ENCODE measurements around the gene ALDOA.
"Not testable (repeated sequence)": the region's sequence is repeated elsewhere in the genome, so short reads cannot be mapped to it uniquely, and the experiment has no call there.

The ALDOA gene

DNA sequence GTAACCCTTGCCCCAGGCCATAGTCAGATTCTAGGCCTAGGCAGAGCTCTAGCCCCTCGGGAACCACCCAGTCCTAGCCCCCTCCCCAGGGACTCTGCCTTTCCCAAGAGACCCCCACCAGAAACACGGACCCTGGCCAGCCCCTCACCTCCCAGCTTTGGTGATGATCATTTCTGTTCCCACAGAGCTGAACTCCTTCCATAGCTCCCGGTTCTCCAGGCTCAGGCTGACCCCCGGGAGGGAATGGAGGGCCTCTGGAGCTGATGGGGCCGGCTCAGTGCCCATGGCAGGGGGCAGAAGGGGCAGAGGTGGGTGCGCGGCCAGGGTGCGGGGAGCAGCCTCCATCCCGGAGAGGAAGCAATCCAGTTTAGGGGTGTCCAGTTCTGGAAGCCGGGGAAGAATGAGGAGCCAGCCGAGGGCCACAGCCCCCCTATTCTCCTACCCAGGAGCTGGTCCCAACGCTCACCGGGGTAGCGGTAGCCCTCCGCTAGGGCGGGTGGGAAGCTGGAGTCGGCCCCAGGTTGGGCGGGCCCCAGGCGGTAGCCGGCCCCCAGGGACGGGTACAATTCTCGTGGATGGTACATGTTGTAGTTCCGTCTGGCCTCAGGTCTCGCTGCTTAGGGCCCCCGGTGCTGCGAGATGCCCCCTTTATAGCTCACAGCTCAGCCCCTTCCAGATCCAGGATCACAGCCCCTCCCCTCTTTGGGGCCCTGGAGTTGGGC is 25.2 kb downstream of the ALDOA start:
- no peak for DNase-seq (ENCODE audit: low read depth)

DNA sequence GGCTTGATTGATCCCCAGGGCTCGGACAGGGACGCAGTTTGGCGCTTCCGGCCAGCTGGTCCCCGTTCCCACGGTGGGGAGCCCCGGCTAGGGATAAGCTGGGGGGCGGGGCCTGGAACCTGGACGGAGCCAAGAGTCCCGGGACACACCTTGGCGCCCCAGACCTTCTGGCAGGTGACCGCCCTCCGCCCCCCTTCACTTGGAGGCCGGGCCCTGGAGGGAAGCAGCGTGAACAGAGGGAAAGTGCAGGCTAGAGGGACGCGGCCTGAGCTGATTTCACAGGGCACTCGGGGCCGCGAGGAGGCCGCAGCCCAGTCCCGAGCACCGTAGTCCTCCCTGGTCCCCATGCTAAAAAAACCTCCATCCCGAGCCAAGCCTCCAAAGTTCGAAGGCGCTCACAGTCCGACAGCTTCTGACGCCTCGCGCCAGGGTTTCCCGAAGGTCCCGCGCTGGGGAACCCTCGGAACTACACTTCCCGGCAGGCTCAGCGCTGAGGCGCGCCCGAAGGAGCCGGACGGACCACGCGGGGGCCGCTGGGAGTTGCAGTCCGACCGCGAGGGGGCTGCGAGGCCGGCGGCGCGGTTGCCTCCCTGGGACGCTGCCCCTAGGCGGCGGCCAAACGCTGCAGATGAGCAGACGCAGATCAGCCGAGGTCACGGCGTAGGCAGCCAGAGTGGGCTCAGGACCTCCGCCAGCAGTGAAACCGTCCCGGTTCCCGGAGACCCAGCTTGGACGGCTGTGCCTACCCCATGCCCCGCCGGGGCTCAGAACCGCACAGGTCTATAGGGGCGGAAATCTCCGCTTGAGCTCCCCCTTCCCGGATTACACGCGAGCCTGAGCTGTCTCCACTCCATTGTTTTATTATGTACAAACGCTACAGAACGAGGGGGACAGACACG is 26.2 kb downstream of the ALDOA start, which contains the start of gene TBX6:
Gene TBX6 (minus strand): TSS at position 451 of the 899 bp plus-strand sequence. CDS start 731 bp downstream, outside the sequence.
- DNase-seq (ENCODE audit: low read depth), result peak; percentile 75

DNA sequence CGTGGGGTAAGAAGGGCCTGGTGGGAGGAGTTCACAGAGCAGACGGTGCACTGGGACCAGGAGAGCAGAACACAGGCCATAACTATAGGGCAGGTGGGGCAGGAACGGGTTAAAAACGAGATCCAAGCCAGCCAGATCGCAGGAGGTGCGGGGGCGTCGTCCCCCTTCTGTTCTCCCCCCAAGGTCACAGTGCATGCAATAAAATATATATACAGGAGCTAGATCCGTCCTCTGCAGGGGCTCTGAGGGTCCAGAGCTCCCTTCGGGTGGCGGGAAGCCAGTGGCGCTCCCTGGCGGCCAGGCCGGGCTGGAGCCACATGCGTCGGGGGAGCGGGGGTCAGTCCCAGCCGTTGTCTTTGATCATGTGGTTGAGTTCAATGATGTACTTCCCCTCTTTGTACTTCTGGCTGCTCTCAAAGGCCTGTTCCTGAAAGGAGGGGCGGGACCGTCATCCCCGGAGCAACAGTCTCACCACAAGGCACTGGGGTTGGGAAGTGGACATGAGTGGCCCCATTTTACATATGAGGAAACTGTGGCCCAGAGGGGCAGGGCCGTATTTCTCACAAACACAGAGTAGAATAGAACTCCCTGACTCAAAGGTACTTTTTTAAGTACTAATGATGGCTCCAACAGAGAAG is 26.9 kb downstream of the ALDOA start:
- no peak for DNase-seq (ENCODE audit: low read depth)

DNA sequence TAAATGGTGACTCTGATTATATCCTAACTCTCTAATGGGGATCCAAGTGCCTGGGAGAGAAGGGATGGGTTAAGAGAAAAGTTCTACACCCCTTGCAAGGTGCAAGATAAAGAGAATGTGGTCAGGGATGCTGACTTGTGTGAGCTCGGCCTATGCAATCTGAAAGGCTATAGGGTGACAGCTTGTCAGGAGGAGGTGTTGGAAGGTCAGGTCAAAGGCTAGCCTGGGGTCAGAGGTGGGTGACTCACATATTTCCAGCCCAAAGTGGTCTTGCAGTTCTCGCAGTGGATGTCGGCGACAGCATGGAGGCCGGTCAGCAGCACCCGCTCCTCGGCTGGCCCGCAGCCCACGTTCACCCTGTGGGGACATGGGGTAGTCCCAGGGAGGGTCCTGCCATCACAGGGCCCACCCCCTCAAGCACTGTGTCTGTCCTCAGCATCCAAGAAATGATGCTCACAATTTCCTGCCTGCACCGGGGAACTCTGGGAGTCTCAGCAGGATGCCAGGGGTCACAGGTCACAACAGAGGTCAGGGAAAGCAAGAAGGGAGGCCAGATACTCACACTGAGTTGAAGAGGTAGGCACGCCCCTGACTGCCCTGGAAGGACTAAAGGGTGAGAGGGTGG is 29.1 kb downstream of the ALDOA start:
- DNase-seq (ENCODE audit: low read depth), result no peak

DNA sequence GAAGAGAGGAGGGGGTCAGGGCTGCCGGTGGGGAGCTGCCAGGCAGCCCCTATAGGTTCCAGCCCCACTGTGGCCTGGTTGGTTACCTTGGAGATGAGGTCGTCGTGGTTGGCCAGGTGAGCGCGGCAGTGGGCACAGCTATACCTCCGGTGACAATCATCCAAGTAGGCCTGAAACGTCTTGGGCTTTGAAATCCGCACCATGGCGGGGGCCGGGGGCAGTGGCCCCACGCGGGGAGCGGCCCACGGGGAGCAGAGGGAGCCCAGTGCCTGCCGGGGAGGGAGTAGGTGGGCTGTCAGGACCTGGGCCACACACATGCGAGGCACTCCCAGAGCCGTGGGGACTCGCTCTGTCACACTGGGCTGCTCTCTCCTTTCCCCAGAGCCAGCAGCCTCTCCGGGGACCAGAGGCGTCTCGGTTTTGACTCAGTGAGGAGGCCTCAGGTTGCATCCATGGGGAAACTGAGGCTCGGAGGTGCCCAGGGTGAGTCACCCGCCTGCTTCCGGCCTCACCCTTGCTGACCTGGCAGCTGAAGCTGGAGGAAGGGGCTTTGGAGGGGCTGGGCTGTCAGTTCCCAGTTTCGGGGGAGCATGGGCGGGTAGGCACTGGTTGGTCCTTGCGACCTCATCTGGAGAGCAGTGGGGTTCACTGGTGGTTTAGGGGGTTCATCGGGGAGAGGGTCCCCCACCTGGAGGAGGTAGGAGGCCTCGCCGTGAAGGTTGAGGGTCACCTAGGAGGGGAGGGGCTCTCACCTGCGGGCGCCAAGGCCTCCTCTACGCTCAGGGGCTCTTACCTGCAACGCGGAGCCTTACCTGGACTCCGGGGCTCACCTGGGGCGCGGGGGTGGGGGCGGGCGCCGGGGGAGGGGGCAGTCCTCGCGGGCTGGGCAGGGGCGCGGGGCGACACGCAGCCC is 29.9 kb downstream of the ALDOA start:
- DNase-seq (ENCODE audit: low read depth), result no peak

DNA sequence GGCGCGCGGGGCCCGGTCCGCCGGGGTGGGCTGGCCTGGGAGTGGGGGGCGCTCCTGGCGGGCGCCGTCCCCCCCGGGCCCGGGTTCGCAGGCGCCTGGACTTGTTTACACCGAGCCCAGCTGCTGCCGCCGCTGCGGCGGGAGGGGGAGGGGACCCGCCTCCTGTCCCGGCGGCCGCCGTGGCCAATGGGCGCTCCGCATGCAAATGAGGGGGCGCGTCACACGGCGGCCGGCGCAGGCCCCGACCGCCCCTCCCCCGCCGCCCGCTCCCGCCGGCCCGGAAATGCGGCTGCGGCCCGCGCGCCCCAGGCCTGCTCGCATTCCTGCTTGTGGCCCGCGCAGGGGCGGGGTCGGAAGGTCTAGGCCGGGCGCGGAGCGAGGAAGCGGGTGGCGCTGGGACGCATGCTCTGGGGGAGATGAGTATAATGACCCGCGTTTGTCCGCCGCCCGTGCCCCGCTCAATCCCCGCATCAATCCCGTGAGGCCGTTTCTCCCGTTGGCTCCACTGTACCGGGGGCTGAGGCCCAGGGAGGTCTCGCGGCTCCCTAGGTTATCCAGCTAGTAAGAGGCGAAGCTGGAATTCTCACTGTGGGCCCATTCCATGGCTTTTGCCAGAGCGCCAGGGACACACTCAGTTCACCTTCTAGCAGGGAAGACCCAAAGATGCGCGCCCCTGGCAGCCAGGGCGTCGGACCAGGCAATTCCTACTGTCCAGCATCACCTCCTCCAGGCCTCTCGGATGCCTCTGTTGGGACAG is 30.7 kb downstream of the ALDOA start, which contains the start of gene YPEL3:
Gene YPEL3 (minus strand): TSS at position 109 of the 757 bp plus-strand sequence. CDS start 731 bp downstream, outside the sequence.
- peak; percentile 74 for DNase-seq (ENCODE audit: low read depth)

DNA sequence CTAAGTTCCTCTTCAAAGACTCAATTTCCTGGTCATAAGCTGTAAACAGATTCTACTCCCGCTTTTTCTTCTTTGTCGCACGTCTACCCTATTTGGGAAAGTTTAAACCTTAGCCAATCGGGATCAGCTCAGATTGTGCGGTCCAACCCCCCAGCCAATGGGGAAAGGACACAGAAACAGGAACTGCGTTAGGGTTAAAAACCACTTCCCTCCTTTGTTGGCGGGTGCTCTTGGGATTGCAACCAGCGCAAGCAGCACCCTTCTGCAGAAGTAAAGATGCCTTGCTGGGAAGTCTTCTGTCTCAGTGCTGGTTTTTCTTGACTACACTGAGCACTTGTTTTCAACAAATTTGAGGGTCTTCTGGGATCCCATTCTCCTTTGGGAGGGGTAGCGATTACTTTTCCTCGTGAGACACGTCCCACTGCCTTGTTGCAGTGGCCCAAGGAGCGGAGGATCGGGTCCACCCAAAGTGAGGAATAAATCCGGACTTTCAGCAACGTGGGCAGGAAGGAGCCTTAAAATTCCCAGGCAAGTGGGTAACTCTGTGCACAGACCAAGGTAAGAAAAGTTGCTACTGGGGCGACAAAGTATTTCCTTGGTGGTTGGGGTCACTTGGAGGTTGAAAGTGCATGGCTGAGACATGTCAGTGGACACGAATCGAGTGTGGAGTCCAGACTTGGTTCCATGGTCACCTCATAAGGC is 31.5 kb downstream of the ALDOA start:
- no peak for DNase-seq (ENCODE audit: low read depth)

DNA sequence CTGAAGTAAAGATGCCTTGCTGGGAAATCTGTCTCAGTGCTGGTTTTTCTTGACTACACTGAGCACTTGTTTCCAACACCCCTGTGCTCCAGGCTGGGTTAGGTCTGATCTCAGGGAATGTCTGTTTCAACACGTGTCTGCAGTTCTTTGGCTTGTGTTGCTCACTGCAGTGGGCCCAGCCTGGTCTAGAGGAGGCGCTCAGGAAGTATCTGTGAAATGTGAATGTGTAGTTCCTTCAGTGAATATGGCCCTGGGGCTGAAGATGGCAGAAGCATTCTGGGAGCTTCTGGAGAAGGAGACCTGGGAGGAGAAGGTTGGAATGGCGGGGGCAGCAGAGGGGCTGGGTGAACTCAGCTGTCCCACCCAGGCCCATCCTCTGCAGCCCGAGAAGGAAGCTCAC is 38.5 kb downstream of the ALDOA start:
- DNase-seq (ENCODE audit: low read depth), result no peak

DNA sequence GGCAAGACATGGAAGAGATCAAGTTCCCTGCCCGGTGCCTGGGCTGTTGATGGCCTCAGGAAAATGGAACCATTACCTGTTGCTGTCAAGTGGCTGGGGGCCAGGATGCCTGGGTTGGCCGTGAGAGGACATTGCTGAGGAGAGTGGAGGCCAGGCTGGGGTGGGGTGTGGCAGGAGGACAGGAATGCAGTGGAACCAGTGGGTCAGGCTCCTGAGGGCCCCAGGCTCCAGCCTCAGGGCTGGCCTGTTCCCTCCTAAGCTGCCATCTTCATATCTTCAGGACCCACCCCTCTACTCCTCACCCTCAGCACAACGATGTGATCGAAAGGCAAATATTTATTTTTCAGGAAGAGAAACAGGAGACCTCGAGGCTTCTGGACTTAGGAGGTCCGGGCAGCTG is 38.9 kb downstream of the ALDOA start:
- no peak for DNase-seq (ENCODE audit: low read depth)

DNA sequence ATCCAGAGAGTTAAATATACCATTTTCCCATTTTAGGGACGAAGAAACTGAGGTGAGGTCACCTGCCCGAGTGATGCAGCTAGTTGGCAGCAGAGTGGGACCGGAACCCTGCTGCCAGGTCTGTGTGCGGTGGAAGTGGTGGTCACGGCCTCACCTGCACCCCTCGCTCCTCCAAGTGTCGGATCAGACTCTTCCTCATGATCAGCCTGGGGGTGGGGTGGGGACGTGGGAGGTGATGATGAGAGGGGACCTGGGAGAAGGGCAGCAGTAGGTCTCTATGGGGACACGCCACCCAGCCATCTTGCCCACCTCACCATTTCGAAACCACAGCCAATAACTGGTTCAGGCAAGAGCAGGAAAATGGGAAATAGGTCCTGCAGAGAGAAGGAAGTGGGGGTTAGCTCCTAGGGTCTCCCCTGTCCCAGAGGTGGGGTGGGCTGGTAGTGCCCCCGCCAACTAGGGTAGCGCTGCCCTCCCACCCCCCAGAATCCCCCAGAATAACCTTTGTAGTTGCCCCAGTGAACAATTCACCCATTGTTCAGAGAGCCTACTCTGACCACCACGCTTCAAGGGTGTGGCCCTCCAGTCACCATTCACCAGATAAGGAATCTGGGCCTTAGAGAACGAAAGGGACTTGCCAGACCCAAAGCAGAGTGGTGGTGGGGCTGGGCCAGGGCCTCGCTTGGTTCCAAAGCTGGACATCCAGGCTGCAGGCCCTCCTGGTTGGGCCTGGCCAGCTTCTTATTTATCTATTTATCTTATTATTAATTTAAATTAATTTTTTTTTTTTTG is 42.7 kb downstream of the ALDOA start:
- no peak for DNase-seq (ENCODE audit: low read depth)

DNA sequence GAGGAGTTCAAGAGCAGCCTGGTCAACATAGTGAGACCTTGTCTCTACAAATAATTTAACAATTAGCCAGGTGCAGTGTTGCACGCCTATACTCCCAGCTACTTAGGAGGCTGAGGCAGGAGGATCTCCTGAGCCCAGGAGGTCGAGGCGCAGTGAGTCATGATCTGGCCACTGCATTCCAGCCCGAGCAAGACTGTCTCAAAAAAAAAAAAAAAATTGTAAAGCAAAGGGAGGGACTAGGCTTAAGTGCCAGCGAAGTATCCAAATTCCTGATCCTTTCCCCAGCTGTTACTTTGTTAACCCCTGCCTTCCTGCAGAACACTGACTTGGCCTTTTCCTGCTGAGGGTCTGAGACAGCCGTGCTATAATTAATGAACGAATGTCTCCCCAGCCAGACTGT is 45.1 kb downstream of the ALDOA start:
- no peak for DNase-seq (ENCODE audit: low read depth)

DNA sequence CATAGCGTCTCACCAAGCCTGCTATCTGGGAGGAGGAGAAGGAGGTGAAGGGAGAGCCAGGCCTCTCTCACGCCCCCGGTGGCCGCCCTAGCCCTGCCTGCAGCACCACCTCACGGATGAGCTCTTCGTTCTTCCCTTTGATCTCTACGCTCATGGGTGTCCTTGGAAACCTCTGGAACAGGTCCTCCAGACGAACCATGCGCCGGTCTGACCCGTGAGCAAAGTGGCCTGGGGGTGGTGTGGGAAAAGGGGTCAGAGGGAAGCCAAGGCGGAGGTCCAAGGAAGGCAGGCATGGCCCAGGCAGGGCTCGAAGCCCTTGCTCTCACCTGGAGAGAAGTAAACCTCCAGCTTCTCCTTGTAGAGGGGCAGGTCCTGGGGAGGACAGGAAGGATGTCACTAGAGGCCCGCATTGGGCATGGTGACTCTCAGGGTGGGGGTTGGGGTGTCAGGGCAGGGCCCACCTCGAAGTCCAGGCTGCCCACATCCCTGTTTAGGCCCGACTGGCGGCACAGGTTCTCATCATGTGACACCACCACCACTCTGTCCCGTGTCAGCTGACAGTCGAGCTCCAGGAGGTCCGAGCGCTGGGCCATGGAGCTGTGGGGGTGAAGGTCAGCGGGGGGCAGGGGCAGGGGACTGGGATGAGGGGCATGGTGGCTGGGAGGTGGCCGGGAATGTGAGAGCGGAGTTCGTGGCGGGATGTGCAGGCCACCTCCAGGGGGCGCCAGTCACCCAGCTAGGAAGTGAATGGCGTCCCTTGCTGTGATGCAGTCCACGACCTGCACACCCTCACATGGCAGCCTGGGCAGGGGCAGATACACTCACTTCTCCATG is 46.9 kb downstream of the ALDOA start:
- no peak for DNase-seq (ENCODE audit: low read depth)

DNA sequence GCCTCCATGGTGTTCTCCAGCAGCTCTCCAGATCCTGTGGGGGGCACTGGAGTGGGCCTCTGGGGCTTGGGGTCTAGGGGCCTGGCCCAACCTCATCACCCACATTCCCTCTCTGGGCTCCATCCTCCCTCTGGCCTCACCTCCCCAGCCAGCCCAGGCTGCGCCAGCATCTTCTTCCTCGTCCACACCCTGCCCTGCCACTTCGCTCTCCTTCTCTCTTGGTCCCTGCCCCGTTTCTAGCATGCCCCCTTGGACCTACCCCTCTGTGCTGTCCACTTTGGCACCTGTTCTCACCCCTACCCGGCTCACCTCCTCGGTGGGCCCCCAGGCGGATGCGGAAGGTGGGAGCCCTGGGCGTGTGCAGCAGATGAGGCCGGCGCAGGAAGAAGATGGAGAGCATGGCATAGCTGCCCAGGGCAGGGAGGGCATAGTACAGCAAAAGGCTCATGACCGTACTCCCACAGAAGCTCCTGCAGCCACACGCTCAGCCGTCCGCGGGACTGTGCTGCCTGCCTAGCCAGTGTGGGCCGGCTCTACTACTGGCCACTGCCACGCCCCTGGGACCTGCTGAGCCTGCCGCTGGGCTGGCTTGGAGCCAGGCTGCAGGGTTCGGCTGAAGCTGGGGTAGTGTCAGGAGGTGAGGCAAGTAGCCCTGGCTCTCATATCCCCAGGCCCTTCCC is 47.6 kb downstream of the ALDOA start, which contains the start of gene GDPD3:
Gene GDPD3 (minus strand): TSS at position 507 of the 680 bp plus-strand sequence. CDS start 59 bp downstream, at position 448.
- DNase-seq (ENCODE audit: low read depth), result no peak

DNA sequence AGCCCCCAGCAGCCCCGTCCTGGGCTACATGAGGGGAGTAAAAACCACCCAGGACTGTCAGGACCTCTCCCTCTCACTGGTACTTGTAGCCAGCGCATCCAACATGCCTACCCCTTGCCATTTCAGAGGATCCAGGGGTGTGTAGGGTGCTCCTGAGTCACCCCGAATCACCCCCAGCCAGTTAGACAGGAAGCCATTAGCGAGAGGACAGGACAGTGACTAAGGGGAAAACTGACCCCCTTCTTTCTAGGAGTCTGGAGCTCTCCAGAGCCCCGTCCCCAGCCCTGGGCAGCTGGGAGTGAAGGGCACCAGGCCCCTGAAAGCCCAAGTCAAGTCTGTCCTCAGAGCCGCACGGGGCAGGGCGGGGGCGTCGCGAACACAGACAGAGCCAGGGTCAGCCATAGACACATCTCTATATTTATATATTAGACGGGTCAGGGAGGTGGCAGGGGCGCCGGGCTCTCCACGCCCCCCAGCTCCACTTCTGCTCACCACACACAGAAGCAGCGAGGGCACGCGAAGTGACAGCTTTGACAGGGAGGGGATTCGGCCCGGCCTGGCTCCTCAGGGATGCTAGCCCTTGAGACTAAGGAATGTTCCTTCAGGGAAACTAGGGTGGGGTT is 48.3 kb downstream of the ALDOA start:
- no peak for DNase-seq (ENCODE audit: low read depth)

DNA sequence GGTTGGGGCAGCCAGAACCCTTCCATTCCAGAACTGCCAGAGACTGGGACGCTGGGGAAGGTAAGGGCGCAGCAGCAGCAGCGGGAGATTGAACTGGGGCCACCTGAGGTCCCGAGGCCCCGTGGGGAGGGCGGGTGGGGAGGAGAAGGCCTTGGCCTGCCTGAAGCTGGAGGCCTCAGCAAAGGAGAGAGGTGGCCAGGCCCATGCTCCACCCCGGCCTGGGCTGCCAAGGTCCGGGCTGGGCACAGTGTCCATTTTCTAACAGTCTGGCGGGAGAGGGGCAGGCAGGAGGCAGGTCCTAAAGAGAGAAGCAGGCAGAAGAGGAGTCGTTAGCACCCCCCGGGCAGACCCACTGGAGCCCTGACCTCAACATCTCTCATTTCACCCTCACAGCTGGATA is 48.9 kb downstream of the ALDOA start:
- no peak for DNase-seq (ENCODE audit: low read depth)

DNA sequence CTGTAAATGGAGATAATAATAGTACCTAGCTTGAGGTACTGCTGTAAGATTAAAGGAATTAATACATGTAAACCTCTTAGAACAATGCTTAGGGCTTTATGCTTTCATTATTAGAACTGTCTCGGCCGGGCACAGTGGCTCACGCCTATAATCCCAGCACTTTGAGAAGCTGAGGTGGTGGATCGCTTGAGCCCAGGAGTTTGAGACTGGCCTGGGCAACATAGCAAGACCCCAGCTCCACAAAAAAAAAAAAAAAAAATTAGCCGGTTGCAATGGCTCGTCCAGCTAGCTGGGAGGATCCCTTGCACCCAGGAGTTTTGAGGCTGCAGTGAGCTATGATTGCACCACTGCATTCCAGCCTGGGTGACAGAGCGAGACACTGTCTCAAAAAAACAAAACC is 49.3 kb downstream of the ALDOA start:
- DNase-seq (ENCODE audit: low read depth), result not testable (repeated sequence)

DNA sequence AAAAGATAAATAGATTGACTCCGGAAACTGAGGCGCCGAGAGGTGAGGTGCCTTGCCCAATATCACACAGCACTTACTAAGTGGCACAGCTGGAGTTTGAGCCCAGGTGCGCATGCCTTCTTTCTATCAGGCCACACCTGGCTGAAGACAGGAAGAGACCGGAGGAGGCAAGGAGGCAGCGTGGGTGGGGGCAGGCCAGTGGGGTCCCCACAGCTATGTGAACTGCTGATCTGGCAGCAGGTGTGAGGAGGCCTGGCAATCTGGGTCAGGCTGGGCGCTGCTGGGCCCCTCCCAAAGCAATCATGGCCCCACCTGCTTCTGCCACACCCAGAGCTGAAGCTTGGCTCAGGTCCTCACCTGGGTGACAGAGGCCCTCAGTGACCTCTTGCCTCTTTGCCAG is 49.7 kb downstream of the ALDOA start:
- no peak for DNase-seq (ENCODE audit: low read depth)

Data from GM04504 (cell line).